Activated T-cell treated with anti-CD3 and anti-CD28 coated beads, Interleukin-2, amount 50 U/mL, for 24 hours (primary cell): ENCODE data around the gene MAP4K4.

Source experiments
- DNase-seq: peaks from one replicate; pipeline ENCODE4 v3.0.0-alpha.2; 2020
- H3K27ac Mint-ChIP-seq: 2 replicates; pipeline ENCODE4 v1.8.0; 2020; ENCODE audit warnings: mild to moderate bottlenecking, mixed read lengths
- H3K27me3 Mint-ChIP-seq: 2 replicates; pipeline ENCODE4 v1.8.0; 2020; ENCODE audit warnings: mixed read lengths
- H3K36me3 Mint-ChIP-seq: 2 replicates; pipeline ENCODE4 v1.8.0; 2020; ENCODE audit warnings: low read depth, mixed read lengths
- H3K4me1 Mint-ChIP-seq: 2 replicates; pipeline ENCODE4 v1.8.0; 2020; ENCODE audit warnings: low read depth, mixed read lengths
- H3K4me3 Mint-ChIP-seq: 2 replicates; pipeline ENCODE4 v1.8.0; 2020; ENCODE audit warnings: mild to moderate bottlenecking, moderate library complexity, mixed read lengths
- H3K9me3 Mint-ChIP-seq: 2 replicates; pipeline ENCODE4 v1.8.0; 2020; ENCODE audit warnings: mixed read lengths

Gene MAP4K4

GRCh38 chr2:101699755-101700461, 2.4 kb downstream of the MAP4K4 start:
- peaks cover 35% of the 10 kb centered on the region for H3K4me1 Mint-ChIP-seq
- H3K36me3 Mint-ChIP-seq, result peaks cover 29% of the 10 kb centered on the region
- DNase-seq, result no peak
- H3K27ac Mint-ChIP-seq, result no peak overlapping the region
- H3K9me3 Mint-ChIP-seq, result peaks cover 9% of the 10 kb centered on the region
- no peaks in the 10 kb centered on the region for H3K27me3 Mint-ChIP-seq
- no peak overlapping the region for H3K4me3 Mint-ChIP-seq

- H3K4me3 Mint-ChIP-seq, result peak overlapping the region; percentile 65
- H3K27me3 Mint-ChIP-seq, result no peaks in the 10 kb centered on the region
- H3K4me1 Mint-ChIP-seq, result peaks cover 66% of the 10 kb centered on the region
- peaks cover 29% of the 10 kb centered on the region for H3K36me3 Mint-ChIP-seq
- peak overlapping the region; percentile 87 for H3K27ac Mint-ChIP-seq
- DNase-seq, result no peak
- peaks cover 9% of the 10 kb centered on the region for H3K9me3 Mint-ChIP-seq
Measured at GRCh38 chr2:101704046-101704466, 6.5 kb downstream of the MAP4K4 start.

- no peak for DNase-seq
- Mint-ChIP-seq H3K27me3 (no peaks in the 10 kb centered on the region), H3K4me1 (peaks cover 74% of the 10 kb centered on the region), H3K4me3 (peak overlapping the region; percentile 41), H3K9me3 (peaks cover 9% of the 10 kb centered on the region), H3K36me3 (peaks cover 29% of the 10 kb centered on the region), H3K27ac (peak overlapping the region; percentile 87)
Measured at GRCh38 chr2:101704816-101705578, 7.5 kb downstream of the MAP4K4 start.

- peak overlapping the region; percentile 87 for H3K27ac Mint-ChIP-seq
- H3K4me3 Mint-ChIP-seq, result peak overlapping the region; percentile 51
- H3K27me3 Mint-ChIP-seq, result no peaks in the 10 kb centered on the region
- no peak for DNase-seq
- H3K4me1 Mint-ChIP-seq, result peaks cover 86% of the 10 kb centered on the region
- peaks cover 9% of the 10 kb centered on the region for H3K9me3 Mint-ChIP-seq
- H3K36me3 Mint-ChIP-seq, result peaks cover 23% of the 10 kb centered on the region
Measured at GRCh38 chr2:101706121-101706818, 8.8 kb downstream of the MAP4K4 start.

GRCh38 chr2:101706819-101707177, 9.3 kb downstream of the MAP4K4 start:
- H3K27me3 Mint-ChIP-seq, result no peaks in the 10 kb centered on the region
- H3K4me3 Mint-ChIP-seq, result peak overlapping the region; percentile 51
- H3K36me3 Mint-ChIP-seq, result peaks cover 20% of the 10 kb centered on the region
- H3K9me3 Mint-ChIP-seq, result peaks cover 9% of the 10 kb centered on the region
- H3K27ac Mint-ChIP-seq, result peak overlapping the region; percentile 87
- H3K4me1 Mint-ChIP-seq, result peaks cover 91% of the 10 kb centered on the region
- no peak for DNase-seq

- H3K4me1 Mint-ChIP-seq, result peaks cover 79% of the 10 kb centered on the region
- peak overlapping the region; percentile 80 for H3K27ac Mint-ChIP-seq
- no peaks in the 10 kb centered on the region for H3K9me3 Mint-ChIP-seq
- no peaks in the 10 kb centered on the region for H3K27me3 Mint-ChIP-seq
- no peak overlapping the region for H3K4me3 Mint-ChIP-seq
- H3K36me3 Mint-ChIP-seq, result peaks cover 2% of the 10 kb centered on the region
- DNase-seq, result no peak
Measured at GRCh38 chr2:101710036-101710435, 12.5 kb downstream of the MAP4K4 start.

GRCh38 chr2:101710471-101711318, 13.2 kb downstream of the MAP4K4 start:
- H3K4me1 Mint-ChIP-seq, result peaks cover 77% of the 10 kb centered on the region
- no peak for DNase-seq
- H3K9me3 Mint-ChIP-seq, result no peaks in the 10 kb centered on the region
- H3K27ac Mint-ChIP-seq, result peak overlapping the region; percentile 80
- H3K27me3 Mint-ChIP-seq, result no peaks in the 10 kb centered on the region
- H3K4me3 Mint-ChIP-seq, result peak overlapping the region; percentile 3
- peaks cover 2% of the 10 kb centered on the region for H3K36me3 Mint-ChIP-seq

GRCh38 chr2:101714118-101714517, 16.6 kb downstream of the MAP4K4 start:
- Mint-ChIP-seq H3K36me3 (peaks cover 8% of the 10 kb centered on the region), H3K4me1 (peaks cover 80% of the 10 kb centered on the region), H3K9me3 (peaks cover 4% of the 10 kb centered on the region), H3K27me3 (no peaks in the 10 kb centered on the region), H3K4me3 (no peak overlapping the region), H3K27ac (no peak overlapping the region)
- DNase-seq, result no peak

GRCh38 chr2:101717071-101717845, 19.8 kb downstream of the MAP4K4 start:
- Mint-ChIP-seq H3K27ac (peak overlapping the region; percentile 96), H3K27me3 (no peaks in the 10 kb centered on the region), H3K4me1 (peaks cover 84% of the 10 kb centered on the region), H3K9me3 (peaks cover 6% of the 10 kb centered on the region), H3K36me3 (peaks cover 27% of the 10 kb centered on the region), H3K4me3 (peak overlapping the region; percentile 42)
- DNase-seq, result no peak

- H3K4me1 Mint-ChIP-seq, result peaks cover 91% of the 10 kb centered on the region
- H3K9me3 Mint-ChIP-seq, result peaks cover 15% of the 10 kb centered on the region
- DNase-seq, result no peak
- no peaks in the 10 kb centered on the region for H3K27me3 Mint-ChIP-seq
- peak overlapping the region; percentile 96 for H3K27ac Mint-ChIP-seq
- H3K36me3 Mint-ChIP-seq, result peaks cover 39% of the 10 kb centered on the region
- H3K4me3 Mint-ChIP-seq, result peak overlapping the region; percentile 41
Measured at GRCh38 chr2:101718479-101718878, 21.0 kb downstream of the MAP4K4 start.

- peaks cover 17% of the 10 kb centered on the region for H3K9me3 Mint-ChIP-seq
- DNase-seq, result peak; percentile 69
- H3K36me3 Mint-ChIP-seq, result peaks cover 43% of the 10 kb centered on the region
- peak overlapping the region; percentile 41 for H3K4me3 Mint-ChIP-seq
- peak overlapping the region; percentile 96 for H3K27ac Mint-ChIP-seq
- no peaks in the 10 kb centered on the region for H3K27me3 Mint-ChIP-seq
- peaks cover 93% of the 10 kb centered on the region for H3K4me1 Mint-ChIP-seq
Measured at GRCh38 chr2:101718993-101719571, 21.6 kb downstream of the MAP4K4 start.

GRCh38 chr2:101720732-101721131, 23.2 kb downstream of the MAP4K4 start:
- H3K36me3 Mint-ChIP-seq, result peaks cover 53% of the 10 kb centered on the region
- H3K4me3 Mint-ChIP-seq, result peak overlapping the region; percentile 34
- H3K27me3 Mint-ChIP-seq, result no peaks in the 10 kb centered on the region
- H3K9me3 Mint-ChIP-seq, result peaks cover 19% of the 10 kb centered on the region
- peak overlapping the region; percentile 96 for H3K27ac Mint-ChIP-seq
- H3K4me1 Mint-ChIP-seq, result peaks cover 98% of the 10 kb centered on the region
- no peak for DNase-seq

- H3K27me3 Mint-ChIP-seq, result no peaks in the 10 kb centered on the region
- peaks cover 97% of the 10 kb centered on the region for H3K4me1 Mint-ChIP-seq
- peaks cover 47% of the 10 kb centered on the region for H3K36me3 Mint-ChIP-seq
- H3K27ac Mint-ChIP-seq, result peak overlapping the region; percentile 77
- peaks cover 15% of the 10 kb centered on the region for H3K9me3 Mint-ChIP-seq
- H3K4me3 Mint-ChIP-seq, result peak overlapping the region; percentile 4
- no peak for DNase-seq
Measured at GRCh38 chr2:101722864-101723263, 25.4 kb downstream of the MAP4K4 start.
